B cell (primary cell): Measurements from ENCODE around the gene PHPT1. TPM values are rescaled to one million over a fixed set of nuclear protein-coding genes. Genes with fewer than 3 reads are reported as not detected.
A peak's percentile ranks its signal among the peaks of the same experiment; 100 is the strongest.

Experiments
- ATAC-seq: fragments of 200-7000 bp; cut with Tn5 transposase; one replicate; pipeline ENCODE4 v1.10.0; 2021; ENCODE audit warnings: low read depth, mild to moderate bottlenecking, moderate number of reproducible peaks, moderate library complexity
- CTCF ChIA-PET: fragments of 350-600 bp; sonication (Branson Sonifier 250); formaldehyde crosslinking; loops from one replicate; lab custom pipeline; 2021; ENCODE audit warnings: antibody characterized with exemption, inconsistent platforms; lab: Charles Lee
- POLR2A ChIA-PET: fragments of 350-600 bp; sonication (Branson Sonifier 250); formaldehyde crosslinking; loops from one replicate; lab custom pipeline; 2021; ENCODE audit warnings: antibody characterized with exemption; lab: Charles Lee
- DNase-seq: peaks from one replicate; pipeline ENCODE4 v3.0.0; 2013
- H2AFZ ChIP-seq: 2 replicates; pipeline ENCODE4 v1.6.1; 2012; ENCODE audit warnings: mild to moderate bottlenecking, low read depth, low read length; ENCODE audit not compliant: insufficient read depth, poor library complexity, severe bottlenecking
- H3K27ac ChIP-seq, 2 donors: 1 replicate in 1 of 2; 2 replicates in 1 of 2; pipeline ENCODE4 v1.5.1; 2012 to 2013; ENCODE audit warnings: low read length in 2 of 2, mild to moderate bottlenecking in 2 of 2, moderate library complexity in 1 of 2
- H3K27me3 ChIP-seq, 4 experiments: fragments of 200-600 bp in 1 of 4; sonication (generic) in 1 of 4; replicated peaks in 1 of 4; 1 replicate in 2 of 4; 2 replicates in 2 of 4; pipeline versions ENCODE4 v1.6.1 to v1.7.0; 2013 to 2016; ENCODE audit warnings: low read length in 3 of 4, mild to moderate bottlenecking in 2 of 4, mixed read lengths in 1 of 4, moderate library complexity in 1 of 4; ENCODE audit not compliant: insufficient read depth in 4 of 4, control insufficient read depth in 3 of 4; ENCODE audit errors: control extremely low read depth in 1 of 4
- H3K36me3 ChIP-seq, 2 experiments: replicated peaks in 1 of 2; 1 replicate in 1 of 2; 2 replicates in 1 of 2; pipeline versions ENCODE4 v1.6.1 to v1.7.1; 2013; ENCODE audit warnings: low read length in 1 of 2; ENCODE audit not compliant: insufficient read depth in 2 of 2, control insufficient read depth in 1 of 2; ENCODE audit errors: control extremely low read depth in 1 of 2, extremely low read depth in 1 of 2
- H3K4me1 ChIP-seq, 2 donors: fragments of 200-600 bp in 1 of 2; sonication (generic) in 1 of 2; 1 replicate in 1 of 2; 2 replicates in 1 of 2; pipeline versions ENCODE4 v1.5.1 to v1.6.1; 2013 to 2017; ENCODE audit warnings: low read length in 2 of 2; ENCODE audit not compliant: control insufficient read depth in 2 of 2, insufficient read depth in 2 of 2
- H3K4me2 ChIP-seq: replicated peaks from 2 replicates; pipeline ENCODE3; 2012; ENCODE audit warnings: mild to moderate bottlenecking, low read depth, low read length; ENCODE audit not compliant: poor library complexity, severe bottlenecking
- H3K4me3 ChIP-seq, 5 experiments: fragments of 200-600 bp in 1 of 5; sonication (generic) in 1 of 5; 1 replicate in 3 of 5; 2 replicates in 2 of 5; pipeline versions ENCODE4 v1.5.1 to v1.7.0; 2011 to 2016; ENCODE audit warnings: low read length in 4 of 5, mild to moderate bottlenecking in 4 of 5, low read depth in 2 of 5, control low read depth in 1 of 5, moderate library complexity in 1 of 5; ENCODE audit not compliant: insufficient read depth in 1 of 5; ENCODE audit errors: control extremely low read depth in 1 of 5, extremely low read depth in 1 of 5
- H3K79me2 ChIP-seq: fragments of 200-600 bp; sonication (generic); one replicate; pipeline ENCODE4 v1.6.0; 2016; ENCODE audit warnings: low read length; ENCODE audit not compliant: control insufficient read depth, insufficient read depth
- H3K9ac ChIP-seq: fragments of 200-600 bp; sonication (generic); 2 replicates; pipeline ENCODE4 v1.6.1; 2017; ENCODE audit warnings: mild to moderate bottlenecking, low read length, moderate library complexity
- H3K9me3 ChIP-seq, 3 donors: one replicate each; pipeline versions ENCODE4 v1.6.1 to v1.7.1; 2013; ENCODE audit warnings: low read length in 2 of 3; ENCODE audit not compliant: control insufficient read depth in 2 of 3, insufficient read depth in 1 of 3; ENCODE audit errors: control extremely low read depth in 1 of 3
- H4K20me1 ChIP-seq: 2 replicates; pipeline ENCODE4 v1.6.0; 2012; ENCODE audit warnings: mild to moderate bottlenecking, low read length; ENCODE audit not compliant: insufficient read depth, control insufficient read depth, poor library complexity, severe bottlenecking
- H3K27ac Mint-ChIP-seq: one replicate; pipeline ENCODE4 v1.8.0; 2021; ENCODE audit warnings: mixed read lengths
- H3K27me3 Mint-ChIP-seq: one replicate; pipeline ENCODE4 v1.8.0; 2021; ENCODE audit warnings: mixed read lengths
- H3K4me1 Mint-ChIP-seq: one replicate; pipeline ENCODE4 v1.8.0; 2021; ENCODE audit warnings: mixed read lengths
- H3K4me3 Mint-ChIP-seq: one replicate; pipeline ENCODE4 v1.8.0; 2021; ENCODE audit warnings: mixed read lengths
- H3K9me3 Mint-ChIP-seq: one replicate; pipeline ENCODE4 v1.8.0; 2022; ENCODE audit warnings: mixed read lengths; ENCODE audit not compliant: insufficient read depth
- EZH2 ChIP-seq: IDR thresholded peaks from 2 replicates; pipeline ENCODE4 v1.6.1; 2012; ENCODE audit warnings: borderline replicate concordance, low read depth, mild to moderate bottlenecking, moderate library complexity, low read length; ENCODE audit not compliant: insufficient read depth, poor library complexity, severe bottlenecking
- WGBS: methylation state at CpG from one replicate; pipeline ENCODE4 v1.1.5; 2013; ENCODE audit warnings: missing lambda C conversion rate; ENCODE audit not compliant: insufficient coverage; 5-methylcytosine and 5-hydroxymethylcytosine counted together
- intact Hi-C: fragments of 100-400 bp; cut with micrococcal nuclease; formaldehyde crosslinking; loops from one replicate; pipeline ENCODE4 v1.10.0; 2022
- polyA plus RNA-seq: library from polyadenylated mRNA; depleted of rRNA; stranded (reverse); fragments of >200 nt; gene quantifications from 2 replicates; pipeline ENCODE4 v1.2.3, GENCODE V29; 2012
- total RNA-seq, 2 donors: library from RNA; stranded (reverse); fragments of 120-200 nt in 1 of 2; gene quantifications; 1 replicate in 1 of 2; 2 replicates in 1 of 2; pipeline versions ENCODE4 v1.2.3 to v1.2.4, GENCODE V29; 2013 to 2022
- TF ChIP-seq, protein P1 (sequence below): fragments of 200-600 bp; IDR thresholded peaks from one replicate; pipeline ENCODE4 v1.8.0; 2022; ENCODE audit warnings: antibody characterized with exemption, mild to moderate bottlenecking

The PHPT1 gene
- total and polyA plus RNA-seq, 2 donors (not counting 1 experiment from before 2014, with no cell fraction given) = 36.5 to 37.2 TPM

DNA sequence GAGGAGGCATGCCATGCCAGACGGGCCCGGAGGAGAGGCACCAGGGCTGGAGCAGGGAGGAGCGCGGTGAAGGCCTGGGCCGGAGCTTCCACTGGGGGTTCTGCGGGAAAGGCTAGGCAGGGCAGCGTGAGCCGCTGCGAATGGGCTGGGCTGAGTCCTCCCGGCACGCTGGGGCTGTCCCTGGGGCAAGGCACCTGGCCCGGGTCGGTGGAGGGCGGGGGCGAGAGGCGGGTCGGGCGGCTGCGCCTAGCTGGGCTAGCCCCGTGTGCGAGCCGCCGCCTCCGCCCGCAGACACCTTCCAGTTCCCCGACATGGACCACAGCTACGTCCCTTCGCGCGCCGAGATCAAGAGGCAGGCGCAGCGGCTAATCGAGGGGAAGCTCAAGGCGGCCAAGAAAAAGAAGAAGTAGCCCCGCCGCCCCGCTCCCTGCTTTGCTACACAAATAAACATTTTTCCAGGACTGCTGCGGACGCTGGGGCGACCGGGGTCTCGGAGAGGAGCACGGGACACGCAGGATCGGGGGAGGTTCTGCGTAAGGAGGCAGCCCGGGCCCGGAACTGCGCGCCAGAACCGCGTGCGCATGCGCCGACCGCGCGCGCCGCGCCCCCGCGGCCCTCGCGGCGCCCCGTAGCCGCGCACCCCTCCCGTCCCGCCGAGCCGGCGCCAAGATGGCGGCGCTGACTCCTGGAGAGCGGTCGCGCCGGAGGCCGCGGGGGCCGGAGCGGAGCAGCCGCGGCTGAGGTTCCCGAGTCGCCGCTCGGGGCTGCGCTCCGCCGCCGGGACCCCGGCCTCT lies 41.7 kb upstream of the PHPT1 start, which contains the start of gene RABL6:
RABL6 (plus strand) TSS at position 668 of the 794 bp plus-strand sequence. CDS start 249 bp downstream, outside the sequence.
- peak; percentile 93 for DNase-seq
- Mint-ChIP-seq H3K4me3 (peak within 1 kb of the TSS; percentile 89), H3K27me3 (no peaks in the 10 kb centered on the region), H3K9me3 (no peaks in the 10 kb centered on the region), H3K27ac (peak within 1 kb of the TSS; percentile 95), H3K4me1 (peaks cover 31% of the 10 kb centered on the region)
- H3K79me2 ChIP-seq = peaks cover 46% of the 10 kb centered on the region
- H3K9ac ChIP-seq = peak within 1 kb of the TSS; percentile 77
- H4K20me1 ChIP-seq = peaks cover 29% of the 10 kb centered on the region
- H3K36me3 ChIP-seq = peaks cover 0 to 6% of the 10 kb centered on the region in 2 experiments
- H2AFZ ChIP-seq = peak within 1 kb of the TSS; percentile 93
- H3K4me2 ChIP-seq = peak within 1 kb of the TSS; percentile 86
- peak within 1 kb of the TSS; percentile 42 to 97 (median 76) for H3K4me3 ChIP-seq
- peak; percentile 86 for ATAC-seq
- intact Hi-C loops = loop anchor here (1.0 to 2.0 kb wide), 2 partner anchors 16 to 35 kb away; partner anchors contain the start of genes AJM1 and TMEM141
- under 1% methylated on average over 96 of the region's 96 CpGs for WGBS
- POLR2A ChIA-PET = interaction anchor here (0.7 to 1.3 kb wide), 7 partner anchors 17 to 322 kb away, joined by 3 to 5 read pairs (median 4); partner anchors contain the start of genes AJM1, CLIC3, LCN8 and PAXX
- peak within 1 kb of the TSS; percentile 84 for H3K27ac ChIP-seq
- H3K4me1 ChIP-seq = peaks cover 19 to 21% of the 10 kb centered on the region in 2 donors
- TF ChIP-seq, protein P1, sequence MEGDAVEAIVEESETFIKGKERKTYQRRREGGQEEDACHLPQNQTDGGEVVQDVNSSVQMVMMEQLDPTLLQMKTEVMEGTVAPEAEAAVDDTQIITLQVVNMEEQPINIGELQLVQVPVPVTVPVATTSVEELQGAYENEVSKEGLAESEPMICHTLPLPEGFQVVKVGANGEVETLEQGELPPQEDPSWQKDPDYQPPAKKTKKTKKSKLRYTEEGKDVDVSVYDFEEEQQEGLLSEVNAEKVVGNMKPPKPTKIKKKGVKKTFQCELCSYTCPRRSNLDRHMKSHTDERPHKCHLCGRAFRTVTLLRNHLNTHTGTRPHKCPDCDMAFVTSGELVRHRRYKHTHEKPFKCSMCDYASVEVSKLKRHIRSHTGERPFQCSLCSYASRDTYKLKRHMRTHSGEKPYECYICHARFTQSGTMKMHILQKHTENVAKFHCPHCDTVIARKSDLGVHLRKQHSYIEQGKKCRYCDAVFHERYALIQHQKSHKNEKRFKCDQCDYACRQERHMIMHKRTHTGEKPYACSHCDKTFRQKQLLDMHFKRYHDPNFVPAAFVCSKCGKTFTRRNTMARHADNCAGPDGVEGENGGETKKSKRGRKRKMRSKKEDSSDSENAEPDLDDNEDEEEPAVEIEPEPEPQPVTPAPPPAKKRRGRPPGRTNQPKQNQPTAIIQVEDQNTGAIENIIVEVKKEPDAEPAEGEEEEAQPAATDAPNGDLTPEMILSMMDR = no peak
- no peak for TF ChIP-seq EZH2
- CTCF ChIA-PET = interaction anchor here (0.8 to 3.7 kb wide), 9 partner anchors 14 to 393 kb away, joined by 3 to 15 read pairs (median 4); partner anchors contain the start of genes AJM1, TMEM141 and TPRN
- no peaks in the 10 kb centered on the region for H3K27me3 ChIP-seq
- H3K9me3 ChIP-seq = no peaks in the 10 kb centered on the region
